GM12801 (cell line): ENCODE data around the gene FGFR3.

Experiments used
- CTCF ChIP-seq: IDR thresholded peaks from one replicate; pipeline ENCODE4 v1.5.1; 2011; ENCODE audit warnings: control low read depth; ENCODE audit not compliant: insufficient read length; ENCODE audit errors: extremely low read depth

Gene FGFR3

GRCh38 chr4:1746919-1747602 lies 46.0 kb upstream of the FGFR3 start:
- no peak for TF ChIP-seq CTCF

GRCh38 chr4:1747603-1747967 lies 45.5 kb upstream of the FGFR3 start:
- TF ChIP-seq CTCF: no peak

- TF ChIP-seq CTCF: no peak
Observed at GRCh38 chr4:1748465-1748995, 44.6 kb upstream of the FGFR3 start.

GRCh38 chr4:1749370-1749769 lies 43.7 kb upstream of the FGFR3 start:
- no peak for TF ChIP-seq CTCF

- TF ChIP-seq CTCF: no peak
Observed at GRCh38 chr4:1749826-1750225, 43.3 kb upstream of the FGFR3 start.

GRCh38 chr4:1750381-1751154 lies 42.5 kb upstream of the FGFR3 start:
- TF ChIP-seq CTCF: no peak

GRCh38 chr4:1751155-1751918 lies 41.8 kb upstream of the FGFR3 start:
- no peak for TF ChIP-seq CTCF
